Measurements from ENCODE around the gene LPAR2. TPM values are rescaled to one million over a fixed set of nuclear protein-coding genes. Genes with fewer than 3 reads are reported as not detected.

The LPAR2 gene
- polyA plus RNA-seq, 2 of the 4 experiments (the other 2 are of a cell fraction) = 1.5 to 3.8 TPM

DNA sequence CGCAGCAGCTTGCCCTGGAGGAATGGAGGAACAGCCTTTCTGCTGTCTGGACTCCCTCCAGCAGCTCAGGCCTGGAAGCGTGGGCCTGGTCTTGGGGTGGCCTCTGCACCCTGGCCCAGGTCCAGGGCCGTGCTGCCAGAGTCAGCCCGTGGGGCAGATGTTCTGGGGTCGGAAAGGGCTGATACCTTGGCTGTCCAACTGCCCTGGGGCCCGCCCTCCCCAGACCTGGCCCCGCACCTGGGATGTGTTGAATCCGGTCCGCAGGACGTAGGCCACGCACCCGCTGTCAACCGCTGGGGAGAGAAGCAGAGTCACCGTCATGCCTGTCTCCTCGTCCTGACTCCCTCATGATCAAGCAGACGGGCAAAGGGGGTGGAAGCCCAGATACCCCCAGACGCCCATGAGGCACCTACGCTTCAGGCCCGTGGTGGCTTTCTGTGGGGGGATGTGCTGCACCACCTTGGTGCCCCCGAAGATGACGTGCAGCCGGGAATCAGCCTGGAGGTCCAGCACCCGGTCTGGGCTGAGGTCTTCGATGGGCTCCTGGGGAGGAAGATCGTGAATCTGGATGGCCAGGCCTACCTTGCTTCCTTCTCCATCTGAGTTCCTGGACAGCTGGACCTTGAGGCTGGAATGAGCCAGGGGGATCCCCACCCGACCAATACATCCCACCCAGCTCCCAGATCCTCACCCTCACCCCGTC, 27.8 kb upstream of the LPAR2 start (continued):
- TF ChIP-seq, protein P1, sequence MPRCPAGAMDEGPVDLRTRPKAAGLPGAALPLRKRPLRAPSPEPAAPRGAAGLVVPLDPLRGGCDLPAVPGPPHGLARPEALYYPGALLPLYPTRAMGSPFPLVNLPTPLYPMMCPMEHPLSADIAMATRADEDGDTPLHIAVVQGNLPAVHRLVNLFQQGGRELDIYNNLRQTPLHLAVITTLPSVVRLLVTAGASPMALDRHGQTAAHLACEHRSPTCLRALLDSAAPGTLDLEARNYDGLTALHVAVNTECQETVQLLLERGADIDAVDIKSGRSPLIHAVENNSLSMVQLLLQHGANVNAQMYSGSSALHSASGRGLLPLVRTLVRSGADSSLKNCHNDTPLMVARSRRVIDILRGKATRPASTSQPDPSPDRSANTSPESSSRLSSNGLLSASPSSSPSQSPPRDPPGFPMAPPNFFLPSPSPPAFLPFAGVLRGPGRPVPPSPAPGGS (IDR thresholded peaks at IDR 0.05) = no peak
- no peak for TF ChIP-seq RNF2 (IDR thresholded peaks at IDR 0.05; ENCODE audit: borderline replicate concordance, low read depth)

DNA sequence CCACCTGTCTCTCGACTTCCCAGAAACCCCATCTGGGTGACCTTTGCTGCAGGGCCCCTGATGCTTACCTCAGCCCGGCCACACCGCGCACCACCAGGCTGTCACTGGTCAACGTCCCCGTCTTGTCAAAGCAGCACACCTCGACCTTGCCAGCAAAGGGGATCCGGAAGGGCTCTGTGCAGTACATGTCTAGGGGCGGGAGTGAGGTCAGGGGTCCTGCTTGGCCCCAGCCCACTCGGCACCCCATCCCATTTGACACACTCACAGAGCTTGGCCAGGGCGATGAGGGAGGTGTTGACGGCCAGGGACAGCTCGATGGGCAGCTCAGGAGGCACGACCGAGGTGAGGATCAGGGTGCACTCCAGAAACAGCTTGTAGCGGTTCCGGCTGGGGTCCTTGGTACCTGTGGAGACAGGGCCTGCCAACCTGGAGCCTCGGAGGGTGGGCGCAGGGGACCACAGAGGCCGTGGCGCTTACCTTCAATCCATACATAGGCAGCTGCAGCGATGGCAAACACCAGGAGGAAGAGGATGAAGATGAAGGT, 27.1 kb upstream of the LPAR2 start:
- H3K4me3 ChIP-seq = no peak overlapping the region
- no peak overlapping the region for H3K27ac ChIP-seq
- no peak for FAIRE-seq
- POLR2A ChIA-PET = no interaction called here
- no peak for DNase-seq (ENCODE audit: low read depth in 1 of 2, low spot score in 1 of 2)
- H3K4me1 ChIP-seq = no peaks in the 10 kb centered on the region
- ATAC-seq = no peak
- no peak overlapping the region for H3K4me2 ChIP-seq
- 88% methylated on average over 13 of the region's 22 CpGs for WGBS (ENCODE audit: missing lambda C conversion rate)
- CTCF ChIA-PET = interaction anchor here (1.6 to 4.7 kb wide), 2 partner anchors 11 to 123 kb away, joined by 8 to 28 read pairs; partner anchors contain the start of gene GMIP
- no peaks in the 10 kb centered on the region for H3K9me3 ChIP-seq
- TF ChIP-seq EHF (CRISPR knock-in tag; IDR thresholded peaks at IDR 0.05) (no peak), CHD2 (IDR thresholded peaks at IDR 0.05; ENCODE audit: low read length, partially characterized antibody) (no peak), FOXS1 (CRISPR knock-in tag; IDR thresholded peaks at IDR 0.05) (no peak)
- TF ChIP-seq, protein P2, sequence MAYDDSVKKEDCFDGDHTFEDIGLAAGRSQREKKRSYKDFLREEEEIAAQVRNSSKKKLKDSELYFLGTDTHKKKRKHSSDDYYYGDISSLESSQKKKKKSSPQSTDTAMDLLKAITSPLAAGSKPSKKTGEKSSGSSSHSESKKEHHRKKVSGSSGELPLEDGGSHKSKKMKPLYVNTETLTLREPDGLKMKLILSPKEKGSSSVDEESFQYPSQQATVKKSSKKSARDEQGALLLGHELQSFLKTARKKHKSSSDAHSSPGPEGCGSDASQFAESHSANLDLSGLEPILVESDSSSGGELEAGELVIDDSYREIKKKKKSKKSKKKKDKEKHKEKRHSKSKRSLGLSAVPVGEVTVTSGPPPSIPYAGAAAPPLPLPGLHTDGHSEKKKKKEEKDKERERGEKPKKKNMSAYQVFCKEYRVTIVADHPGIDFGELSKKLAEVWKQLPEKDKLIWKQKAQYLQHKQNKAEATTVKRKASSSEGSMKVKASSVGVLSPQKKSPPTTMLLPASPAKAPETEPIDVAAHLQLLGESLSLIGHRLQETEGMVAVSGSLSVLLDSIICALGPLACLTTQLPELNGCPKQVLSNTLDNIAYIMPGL (CRISPR knock-in tag; IDR thresholded peaks at IDR 0.05; ENCODE audit: borderline replicate concordance) = no peak
- TF ChIP-seq, protein P3, sequence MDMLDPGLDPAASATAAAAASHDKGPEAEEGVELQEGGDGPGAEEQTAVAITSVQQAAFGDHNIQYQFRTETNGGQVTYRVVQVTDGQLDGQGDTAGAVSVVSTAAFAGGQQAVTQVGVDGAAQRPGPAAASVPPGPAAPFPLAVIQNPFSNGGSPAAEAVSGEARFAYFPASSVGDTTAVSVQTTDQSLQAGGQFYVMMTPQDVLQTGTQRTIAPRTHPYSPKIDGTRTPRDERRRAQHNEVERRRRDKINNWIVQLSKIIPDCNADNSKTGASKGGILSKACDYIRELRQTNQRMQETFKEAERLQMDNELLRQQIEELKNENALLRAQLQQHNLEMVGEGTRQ (IDR thresholded peaks at IDR 0.05) = no peak

DNA sequence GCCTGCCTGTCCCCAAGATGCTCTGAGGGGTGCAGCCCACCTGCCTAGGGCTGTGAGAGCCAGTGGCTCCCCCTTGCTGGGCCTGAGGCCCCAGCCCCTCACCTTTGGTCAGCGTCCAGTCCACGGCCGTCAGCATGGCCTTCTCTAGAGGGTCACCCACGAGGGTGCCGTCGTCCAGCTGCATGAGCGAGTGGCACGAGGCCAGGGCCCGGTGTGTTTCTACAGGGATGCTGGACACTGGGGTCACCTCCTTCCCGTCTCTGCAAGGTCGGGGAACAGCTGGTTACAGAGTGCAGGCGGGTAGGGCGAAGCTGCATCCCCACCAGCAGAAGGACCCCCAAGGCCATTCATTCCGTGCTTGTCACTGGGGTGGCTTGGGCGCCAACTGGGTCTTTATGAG, 26.4 kb upstream of the LPAR2 start:
- H3K27ac ChIP-seq = no peak overlapping the region
- no peak overlapping the region for H3K4me3 ChIP-seq
- ATAC-seq (no peak), DNase-seq (ENCODE audit: low read depth in 1 of 2, low spot score in 1 of 2) (no peak), FAIRE-seq (no peak)
- POLR2A ChIA-PET = no interaction called here
- no peaks in the 10 kb centered on the region for H3K9me3 ChIP-seq
- CTCF ChIA-PET = interaction anchor here (1.6 to 4.7 kb wide), 2 partner anchors 10 to 122 kb away, joined by 8 to 28 read pairs; partner anchors contain the start of gene GMIP
- H3K4me1 ChIP-seq = no peaks in the 10 kb centered on the region
- no CpG with 5 or more reads among the region's 15 CpGs for WGBS (ENCODE audit: missing lambda C conversion rate)
- H3K4me2 ChIP-seq = no peak overlapping the region
- TF ChIP-seq CBX8 (IDR thresholded peaks at IDR 0.05) (no peak), HDAC2 (IDR thresholded peaks at IDR 0.05) (no peak), KDM5A (IDR thresholded peaks at IDR 0.05) (no peak), ZNF302 (CRISPR knock-in tag; IDR thresholded peaks at IDR 0.05) (no peak), RCOR1 (IDR thresholded peaks at IDR 0.05; ENCODE audit: low read depth, low read length) (no peak), NFE2L2 (conservative IDR thresholded peaks at IDR 0.05; ENCODE audit: low read length) (no peak), HOXB13 (CRISPR knock-in tag; IDR thresholded peaks at IDR 0.05; ENCODE audit: low read depth) (no peak), TP53 (CRISPR knock-in tag; IDR thresholded peaks at IDR 0.05) (no peak), ZC3H11A (IDR thresholded peaks at IDR 0.05) (no peak), ZFP36 (IDR thresholded peaks at IDR 0.05; ENCODE audit: borderline replicate concordance, partially characterized antibody) (no peak), GATA3 (IDR thresholded peaks at IDR 0.05; ENCODE audit: borderline replicate concordance) (no peak), PHF8 (IDR thresholded peaks at IDR 0.05; ENCODE audit: borderline replicate concordance, low read depth) (no peak), RNF2 (IDR thresholded peaks at IDR 0.05; ENCODE audit: borderline replicate concordance, low read depth) (no peak)
- TF ChIP-seq, protein P4, sequence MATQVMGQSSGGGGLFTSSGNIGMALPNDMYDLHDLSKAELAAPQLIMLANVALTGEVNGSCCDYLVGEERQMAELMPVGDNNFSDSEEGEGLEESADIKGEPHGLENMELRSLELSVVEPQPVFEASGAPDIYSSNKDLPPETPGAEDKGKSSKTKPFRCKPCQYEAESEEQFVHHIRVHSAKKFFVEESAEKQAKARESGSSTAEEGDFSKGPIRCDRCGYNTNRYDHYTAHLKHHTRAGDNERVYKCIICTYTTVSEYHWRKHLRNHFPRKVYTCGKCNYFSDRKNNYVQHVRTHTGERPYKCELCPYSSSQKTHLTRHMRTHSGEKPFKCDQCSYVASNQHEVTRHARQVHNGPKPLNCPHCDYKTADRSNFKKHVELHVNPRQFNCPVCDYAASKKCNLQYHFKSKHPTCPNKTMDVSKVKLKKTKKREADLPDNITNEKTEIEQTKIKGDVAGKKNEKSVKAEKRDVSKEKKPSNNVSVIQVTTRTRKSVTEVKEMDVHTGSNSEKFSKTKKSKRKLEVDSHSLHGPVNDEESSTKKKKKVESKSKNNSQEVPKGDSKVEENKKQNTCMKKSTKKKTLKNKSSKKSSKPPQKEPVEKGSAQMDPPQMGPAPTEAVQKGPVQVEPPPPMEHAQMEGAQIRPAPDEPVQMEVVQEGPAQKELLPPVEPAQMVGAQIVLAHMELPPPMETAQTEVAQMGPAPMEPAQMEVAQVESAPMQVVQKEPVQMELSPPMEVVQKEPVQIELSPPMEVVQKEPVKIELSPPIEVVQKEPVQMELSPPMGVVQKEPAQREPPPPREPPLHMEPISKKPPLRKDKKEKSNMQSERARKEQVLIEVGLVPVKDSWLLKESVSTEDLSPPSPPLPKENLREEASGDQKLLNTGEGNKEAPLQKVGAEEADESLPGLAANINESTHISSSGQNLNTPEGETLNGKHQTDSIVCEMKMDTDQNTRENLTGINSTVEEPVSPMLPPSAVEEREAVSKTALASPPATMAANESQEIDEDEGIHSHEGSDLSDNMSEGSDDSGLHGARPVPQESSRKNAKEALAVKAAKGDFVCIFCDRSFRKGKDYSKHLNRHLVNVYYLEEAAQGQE (IDR thresholded peaks at IDR 0.05) = no peak
- TF ChIP-seq, protein P5, sequence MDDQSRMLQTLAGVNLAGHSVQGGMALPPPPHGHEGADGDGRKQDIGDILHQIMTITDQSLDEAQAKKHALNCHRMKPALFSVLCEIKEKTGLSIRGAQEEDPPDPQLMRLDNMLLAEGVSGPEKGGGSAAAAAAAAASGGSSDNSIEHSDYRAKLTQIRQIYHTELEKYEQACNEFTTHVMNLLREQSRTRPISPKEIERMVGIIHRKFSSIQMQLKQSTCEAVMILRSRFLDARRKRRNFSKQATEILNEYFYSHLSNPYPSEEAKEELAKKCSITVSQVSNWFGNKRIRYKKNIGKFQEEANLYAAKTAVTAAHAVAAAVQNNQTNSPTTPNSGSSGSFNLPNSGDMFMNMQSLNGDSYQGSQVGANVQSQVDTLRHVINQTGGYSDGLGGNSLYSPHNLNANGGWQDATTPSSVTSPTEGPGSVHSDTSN (IDR thresholded peaks at IDR 0.05) = no peak
- TF ChIP-seq, protein P3 (IDR thresholded peaks at IDR 0.05) = no peak
- TF ChIP-seq, protein P2 (CRISPR knock-in tag; IDR thresholded peaks at IDR 0.05; ENCODE audit: borderline replicate concordance) = no peak

All from A549 (cell line).